Activated effector memory CD4-positive, alpha-beta T cell treated with Interleukin-2 at 50 U/mL for 16 hours (primary cell): ENCODE data around the gene ZNF586.

Experiments
- DNase-seq: peaks from one replicate; pipeline ENCODE4 v3.0.0-alpha.2; 2020

ZNF586 gene

GRCh38 chr19:57825511-57825910 is 56.0 kb downstream of the ZNF586 start:
- no peak for DNase-seq

- no peak for DNase-seq
Observed at GRCh38 chr19:57829316-57829715, 59.8 kb downstream of the ZNF586 start.

- peak; percentile 13 for DNase-seq
Observed at GRCh38 chr19:57830071-57830602, 60.7 kb downstream of the ZNF586 start, which contains the start of gene ZNF587B. ZNF587B (plus strand) TSS chr19:57830299; CDS start chr19:57830529, 230 bp downstream.
